Measurements from ENCODE around the gene FUT8.

GRCh38 chr14:65476273-65476941 lies 63.9 kb downstream of the FUT8 start:
- TF ChIP-seq, protein P1, sequence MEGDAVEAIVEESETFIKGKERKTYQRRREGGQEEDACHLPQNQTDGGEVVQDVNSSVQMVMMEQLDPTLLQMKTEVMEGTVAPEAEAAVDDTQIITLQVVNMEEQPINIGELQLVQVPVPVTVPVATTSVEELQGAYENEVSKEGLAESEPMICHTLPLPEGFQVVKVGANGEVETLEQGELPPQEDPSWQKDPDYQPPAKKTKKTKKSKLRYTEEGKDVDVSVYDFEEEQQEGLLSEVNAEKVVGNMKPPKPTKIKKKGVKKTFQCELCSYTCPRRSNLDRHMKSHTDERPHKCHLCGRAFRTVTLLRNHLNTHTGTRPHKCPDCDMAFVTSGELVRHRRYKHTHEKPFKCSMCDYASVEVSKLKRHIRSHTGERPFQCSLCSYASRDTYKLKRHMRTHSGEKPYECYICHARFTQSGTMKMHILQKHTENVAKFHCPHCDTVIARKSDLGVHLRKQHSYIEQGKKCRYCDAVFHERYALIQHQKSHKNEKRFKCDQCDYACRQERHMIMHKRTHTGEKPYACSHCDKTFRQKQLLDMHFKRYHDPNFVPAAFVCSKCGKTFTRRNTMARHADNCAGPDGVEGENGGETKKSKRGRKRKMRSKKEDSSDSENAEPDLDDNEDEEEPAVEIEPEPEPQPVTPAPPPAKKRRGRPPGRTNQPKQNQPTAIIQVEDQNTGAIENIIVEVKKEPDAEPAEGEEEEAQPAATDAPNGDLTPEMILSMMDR (IDR thresholded peaks at IDR 0.05 in 4 of 5, conservative IDR thresholded peaks at IDR 0.05 in 1 of 5) = no peak
- TF ChIP-seq POLR2A (IDR thresholded peaks at IDR 0.05) = no peak

Data from gastrocnemius medialis (tissue), 4 donors.